Caco-2 (cell line): ENCODE measurements around the gene ELMOD1. TPM values are rescaled to one million over a fixed set of nuclear protein-coding genes. Genes with fewer than 3 reads are reported as not detected.
A peak's percentile ranks its signal among the peaks of the same experiment; 100 is the strongest.

ENCODE experiments used
- Bru-seq: library from RNA; stranded (reverse); fragments of 400-500 nt; gene quantifications from one replicate; lab custom pipeline; 2021; lab: Mats Ljungman, UMichigan
- BruChase-seq, 2 experiments: library from RNA; stranded (reverse); fragments of 400-500 nt; gene quantifications; one replicate each; lab custom pipeline; 2021; lab: Mats Ljungman, UMichigan
- BruUV-seq: library from RNA; stranded (reverse); fragments of 400-500 nt; replicated peaks from 2 replicates; lab custom pipeline; 2021; lab: Mats Ljungman, UMichigan
- CTCF ChIA-PET: fragments of 300-600 bp; sonication (Branson Sonifier 250); formaldehyde crosslinking; loops from one replicate; lab custom pipeline; 2022; ENCODE audit warnings: antibody characterized with exemption; lab: Charles Lee
- POLR2A ChIA-PET: fragments of 300-600 bp; sonication (Branson Sonifier 250); formaldehyde crosslinking; loops from one replicate; lab custom pipeline; 2022; ENCODE audit warnings: antibody characterized with exemption; lab: Charles Lee
- DNase-seq, 2 experiments: peaks; one replicate each; pipeline versions ENCODE4 v3.0.0 to v3.0.0-alpha.2; 2020 to 2022
- H3K27me3 ChIP-seq: replicated peaks from 2 replicates; pipeline ENCODE4 v1.6.0; 2011; ENCODE audit warnings: low read length; ENCODE audit not compliant: control insufficient read depth, insufficient read depth
- H3K36me3 ChIP-seq: 2 replicates; pipeline ENCODE4 v1.5.1; 2011; ENCODE audit warnings: low read length; ENCODE audit not compliant: control insufficient read depth, insufficient read depth
- H3K4me1 ChIP-seq: fragments of 250-450 bp; sonication (Bioruptor Pico); 2 replicates; pipeline ENCODE4 v1.5.1; 2020; ENCODE audit warnings: mild to moderate bottlenecking
- H3K4me3 ChIP-seq: 2 replicates; pipeline ENCODE4 v1.5.1; 2011; ENCODE audit warnings: low read depth, mild to moderate bottlenecking, control low read depth, low read length
- H3K9me3 ChIP-seq: fragments of 250-450 bp; sonication (Bioruptor Pico); 2 replicates; pipeline ENCODE4 v1.5.1; 2020; ENCODE audit warnings: mild to moderate bottlenecking, moderate library complexity
- H3K27ac Mint-ChIP-seq: one replicate; pipeline ENCODE4 v1.8.0; 2022; ENCODE audit warnings: mixed read lengths; ENCODE audit not compliant: unreplicated experiment
- H3K27me3 Mint-ChIP-seq: one replicate; pipeline ENCODE4 v1.8.0; 2022; ENCODE audit warnings: mixed read lengths; ENCODE audit not compliant: insufficient read depth, unreplicated experiment
- H3K36me3 Mint-ChIP-seq: one replicate; pipeline ENCODE4 v1.8.0; 2022; ENCODE audit warnings: mild to moderate bottlenecking, mixed read lengths; ENCODE audit not compliant: insufficient read depth, unreplicated experiment
- H3K4me1 Mint-ChIP-seq: one replicate; pipeline ENCODE4 v1.8.0; 2022; ENCODE audit warnings: low read depth, mixed read lengths; ENCODE audit not compliant: unreplicated experiment
- H3K4me3 Mint-ChIP-seq: one replicate; pipeline ENCODE4 v1.8.0; 2022; ENCODE audit warnings: mild to moderate bottlenecking, moderate library complexity, mixed read lengths; ENCODE audit not compliant: unreplicated experiment
- H3K9me3 Mint-ChIP-seq: one replicate; pipeline ENCODE4 v1.8.0; 2022; ENCODE audit warnings: mixed read lengths; ENCODE audit not compliant: unreplicated experiment
- CTCF ChIP-seq, 2 experiments: fragments of 200-600 bp in 1 of 2; IDR thresholded peaks; 1 replicate in 1 of 2; 2 replicates in 1 of 2; pipeline versions ENCODE4 v1.5.1 to v1.8.0; 2011 to 2022; ENCODE audit warnings: antibody characterized with exemption in 1 of 2, control low read depth in 1 of 2, inconsistent platforms in 1 of 2, low read depth in 1 of 2, low read length in 1 of 2, mild to moderate bottlenecking in 1 of 2, moderate library complexity in 1 of 2; ENCODE audit not compliant: insufficient read depth in 1 of 2, severe bottlenecking in 1 of 2, unreplicated experiment in 1 of 2
- intact Hi-C: fragments of 100-400 bp; cut with micrococcal nuclease; formaldehyde crosslinking; loops from one replicate; pipeline ENCODE4 v1.10.0; 2022; ENCODE audit not compliant: unreplicated experiment
- long read RNA-seq: library from polyadenylated mRNA; stranded (forward); transcript quantifications from one replicate; pipeline ENCODE4 v2.0.0, GENCODE V29; 2022
- total RNA-seq: library from RNA; stranded (reverse); gene quantifications from 2 replicates; pipeline ENCODE4 v1.2.3, GENCODE V29; 2022

ELMOD1 gene
- not detected in 2 replicates for total RNA-seq
- Bru-seq, nascent RNA, result percentile 2 among the genes with signal in this experiment
- percentile 2 among the genes with signal in this experiment for BruChase-seq, experiment 1, labeled RNA remaining after a 2-hour chase
- BruChase-seq, experiment 2, labeled RNA remaining after a 6-hour chase, result percentile 1 among the genes with signal in this experiment
- long read RNA-seq, result 0 reads

DNA sequence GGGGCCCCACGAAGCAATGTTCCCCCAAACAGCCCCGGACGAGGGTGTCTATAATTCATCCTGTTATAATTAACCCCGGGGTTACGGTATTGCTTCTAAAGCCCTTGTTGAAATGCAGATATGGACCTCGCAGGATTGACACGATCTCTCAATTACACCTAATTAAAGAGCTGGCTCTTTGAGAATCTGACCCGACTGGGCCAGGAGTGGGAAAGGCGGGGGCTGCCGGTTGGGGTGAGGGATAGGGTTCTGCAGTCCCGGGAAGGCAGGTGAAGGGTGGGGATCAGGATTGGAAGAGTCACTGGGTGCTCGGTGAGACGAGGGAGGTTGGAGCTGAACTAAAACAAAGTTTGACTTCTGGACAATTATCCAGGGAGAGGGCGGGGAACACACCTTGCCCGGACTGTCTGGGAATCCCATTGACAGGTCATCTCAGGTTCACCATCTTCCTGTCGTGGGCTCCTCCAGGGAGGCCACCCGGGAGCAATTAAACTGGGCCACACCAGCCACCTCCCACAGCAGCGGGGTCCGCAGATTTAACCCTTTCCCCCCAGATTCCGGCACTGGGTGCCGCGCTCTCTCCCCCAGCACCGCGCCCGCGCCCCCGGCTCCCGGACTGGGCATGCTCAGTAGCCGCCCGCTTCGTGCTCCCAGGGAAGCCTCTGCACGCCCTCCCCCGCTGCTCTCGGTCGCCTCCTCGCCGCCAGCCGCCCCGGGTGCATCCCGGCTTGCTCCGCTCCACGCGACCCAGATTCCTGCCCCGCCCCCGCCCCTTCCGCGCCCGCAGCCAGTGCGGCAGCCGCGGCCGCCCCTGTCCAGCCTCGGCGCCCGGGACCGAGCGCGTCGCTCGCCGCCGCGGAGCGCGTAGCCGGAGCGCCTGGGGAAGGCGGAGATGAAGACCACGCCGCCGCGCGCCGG is at the start of gene ELMOD1:
Gene ELMOD1 (plus strand): TSS at position 688 of the 918 bp plus-strand sequence. CDS start 27,043 bp downstream, outside the sequence.
- CTCF ChIA-PET, result interaction anchor here (1.6 kb wide), 1 partner anchor 99 kb away, joined by 5 read pairs; no protein-coding TSS in a partner anchor
- H3K27me3 ChIP-seq, result peaks cover 11% of the 10 kb centered on the region
- no peaks in the 10 kb centered on the region for H3K36me3 ChIP-seq
- H3K4me3 ChIP-seq, result peak within 1 kb of the TSS; percentile 77
- H3K36me3 Mint-ChIP-seq, result no peaks in the 10 kb centered on the region
- POLR2A ChIA-PET, result no interaction called here
- intact Hi-C loops, result no loop called here
- peaks cover 45% of the 10 kb centered on the region for H3K27me3 Mint-ChIP-seq
- H3K9me3 ChIP-seq, result no peaks in the 10 kb centered on the region
- DNase-seq, result peak; percentile 72 to 80
- H3K4me3 Mint-ChIP-seq, result peak within 1 kb of the TSS; percentile 75
- peaks cover 4% of the 10 kb centered on the region; the same call in 1 of the 2 replicates for H3K4me1 ChIP-seq
- TF ChIP-seq CTCF (IDR thresholded peaks at IDR 0.05; ENCODE audit: insufficient read depth in 1 of 2, low read depth in 1 of 2, low read length in 1 of 2, severe bottlenecking in 1 of 2, unreplicated experiment in 1 of 2), result peak; percentile 25 to 43
- no peaks in the 10 kb centered on the region for H3K9me3 Mint-ChIP-seq
- peaks cover 17% of the 10 kb centered on the region for H3K4me1 Mint-ChIP-seq
- no peak within 1 kb of the TSS for H3K27ac Mint-ChIP-seq
- BruUV-seq, result no TSS peak

DNA sequence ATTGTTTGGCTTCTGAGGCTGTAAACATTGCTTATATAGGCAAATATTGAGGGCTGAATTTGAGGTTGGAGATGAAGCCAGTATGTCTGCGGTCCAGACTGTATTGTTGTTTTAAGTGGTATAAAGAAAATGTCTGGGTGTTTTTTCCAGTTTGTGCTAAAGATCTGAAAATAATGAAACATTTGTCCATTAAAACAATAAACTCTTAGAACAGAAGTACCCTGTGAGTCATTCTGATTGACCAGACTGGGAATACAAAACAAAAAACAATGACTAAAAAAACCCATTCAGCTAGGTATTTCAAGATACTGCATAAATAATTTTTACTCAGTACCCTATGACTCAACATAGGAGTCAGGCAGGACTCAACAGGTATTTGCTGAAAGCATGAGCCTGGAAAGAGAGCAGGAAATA is 45.8 kb upstream of the ELMOD1 start:
- H3K27me3 ChIP-seq, result no peaks in the 10 kb centered on the region
- no peaks in the 10 kb centered on the region for H3K9me3 ChIP-seq
- no peak for DNase-seq
- no peak overlapping the region for H3K4me3 Mint-ChIP-seq
- no TSS peak for BruUV-seq
- no peaks in the 10 kb centered on the region for H3K9me3 Mint-ChIP-seq
- no peak overlapping the region for H3K4me3 ChIP-seq
- H3K36me3 Mint-ChIP-seq, result peaks cover 13% of the 10 kb centered on the region
- CTCF ChIA-PET, result no interaction called here
- no peaks in the 10 kb centered on the region for H3K27me3 Mint-ChIP-seq
- H3K4me1 ChIP-seq, result 0 out of 2 replicates have a peak, but pooled peaks cover 7% of the 10 kb centered on the region
- peaks cover 2% of the 10 kb centered on the region for H3K36me3 ChIP-seq
- no peak overlapping the region for H3K27ac Mint-ChIP-seq
- POLR2A ChIA-PET, result no interaction called here
- no peak for TF ChIP-seq CTCF (IDR thresholded peaks at IDR 0.05; ENCODE audit: insufficient read depth in 1 of 2, low read depth in 1 of 2, low read length in 1 of 2, severe bottlenecking in 1 of 2, unreplicated experiment in 1 of 2)
- intact Hi-C loops, result no loop called here
- peaks cover 7% of the 10 kb centered on the region for H3K4me1 Mint-ChIP-seq

DNA sequence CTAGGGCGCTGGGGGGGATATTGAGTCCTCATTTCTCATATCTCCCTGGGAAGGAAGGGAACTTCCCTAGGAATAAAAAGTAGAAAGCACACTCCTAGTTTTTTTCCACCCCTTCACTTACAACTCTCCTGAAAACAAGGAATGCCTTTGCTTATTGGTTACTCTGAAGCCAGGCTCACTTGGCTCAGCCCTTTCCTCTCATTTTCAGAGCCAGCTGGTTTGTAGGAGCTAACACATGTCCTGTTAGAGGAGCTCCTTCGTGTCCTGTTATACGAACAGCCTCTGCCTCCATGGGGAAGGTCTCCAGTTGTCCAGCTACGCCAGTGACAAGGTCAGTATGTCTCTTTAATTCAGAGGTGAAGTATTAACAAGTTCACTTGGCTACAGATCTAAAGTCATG is 43.0 kb upstream of the ELMOD1 start:
- no peak overlapping the region for H3K27ac Mint-ChIP-seq
- POLR2A ChIA-PET, result no interaction called here
- no peak overlapping the region for H3K4me3 Mint-ChIP-seq
- no peaks in the 10 kb centered on the region for H3K9me3 ChIP-seq
- H3K36me3 ChIP-seq, result peaks cover 2% of the 10 kb centered on the region
- no peak overlapping the region for H3K4me3 ChIP-seq
- no peaks in the 10 kb centered on the region for H3K27me3 Mint-ChIP-seq
- no peak for DNase-seq
- peaks cover 16% of the 10 kb centered on the region for H3K36me3 Mint-ChIP-seq
- H3K4me1 ChIP-seq, result 0 out of 2 replicates have a peak, but pooled peaks cover 8% of the 10 kb centered on the region
- no TSS peak for BruUV-seq
- no peak for TF ChIP-seq CTCF (IDR thresholded peaks at IDR 0.05; ENCODE audit: insufficient read depth in 1 of 2, low read depth in 1 of 2, low read length in 1 of 2, severe bottlenecking in 1 of 2, unreplicated experiment in 1 of 2)
- no peaks in the 10 kb centered on the region for H3K9me3 Mint-ChIP-seq
- H3K4me1 Mint-ChIP-seq, result peaks cover 7% of the 10 kb centered on the region
- CTCF ChIA-PET, result interaction anchor here (0.6 kb wide), 1 partner anchor 15 kb away, joined by 3 read pairs; no protein-coding TSS in a partner anchor
- intact Hi-C loops, result no loop called here
- no peaks in the 10 kb centered on the region for H3K27me3 ChIP-seq
